Liver (tissue), 9 donors: ENCODE data around the gene AVPR1A. TPM values are rescaled to one million over a fixed set of nuclear protein-coding genes. Genes with fewer than 3 reads are reported as not detected.

Experiments
- DNase-seq: peaks from one replicate; pipeline ENCODE4 v3.0.0-alpha.2; 2017; ENCODE audit warnings: low spot score
- H3K27ac ChIP-seq, 2 donors: one replicate each; pipeline ENCODE4 v1.7.0; 2013; ENCODE audit warnings: inconsistent platforms in 2 of 2, low read length in 2 of 2, control low read depth in 1 of 2, low read depth in 1 of 2, mild to moderate bottlenecking in 1 of 2
- H3K27me3 ChIP-seq, 4 donors: one replicate each; pipeline versions ENCODE4 v1.6.1 to v1.7.0; 2013; ENCODE audit warnings: low read length in 3 of 4, inconsistent platforms in 1 of 4, mild to moderate bottlenecking in 1 of 4, moderate library complexity in 1 of 4; ENCODE audit not compliant: control insufficient read depth in 4 of 4, insufficient read depth in 4 of 4
- H3K36me3 ChIP-seq, 4 donors: one replicate each; pipeline versions ENCODE4 v1.6.1 to v1.7.0; 2013; ENCODE audit warnings: low read length in 3 of 4, mild to moderate bottlenecking in 3 of 4, low read depth in 1 of 4, moderate library complexity in 1 of 4; ENCODE audit not compliant: control insufficient read depth in 4 of 4, insufficient read depth in 3 of 4
- H3K4me1 ChIP-seq, 4 donors: one replicate each; pipeline versions ENCODE4 v1.6.1 to v1.7.0; 2013; ENCODE audit warnings: low read length in 3 of 4, mild to moderate bottlenecking in 3 of 4, moderate library complexity in 1 of 4; ENCODE audit not compliant: control insufficient read depth in 4 of 4, insufficient read depth in 4 of 4
- H3K4me3 ChIP-seq, 3 donors: one replicate each; pipeline versions ENCODE4 v1.6.1 to v1.7.0; 2013; ENCODE audit warnings: low read length in 3 of 3, control low read depth in 1 of 3, low read depth in 1 of 3, mild to moderate bottlenecking in 1 of 3
- H3K9ac ChIP-seq, 2 donors: one replicate each; pipeline ENCODE4 v1.7.0; 2013; ENCODE audit warnings: low read length in 2 of 2, mild to moderate bottlenecking in 2 of 2, moderate library complexity in 2 of 2, control low read depth in 1 of 2, low read depth in 1 of 2
- H3K9me3 ChIP-seq, 4 donors: one replicate each; pipeline versions ENCODE4 v1.6.1 to v1.7.0; 2013; ENCODE audit warnings: low read length in 3 of 4; ENCODE audit not compliant: control insufficient read depth in 4 of 4
- ATF3 ChIP-seq: IDR thresholded peaks from 2 replicates; pipeline ENCODE4 v1.6.1; 2016; ENCODE audit warnings: antibody characterized with exemption
- HNF4A ChIP-seq, 2 donors: conservative IDR thresholded peaks; 2 replicates each; pipeline ENCODE4 v1.6.1; 2016; ENCODE audit warnings: antibody characterized with exemption in 2 of 2, mild to moderate bottlenecking in 2 of 2
- HNF4G ChIP-seq: IDR thresholded peaks from 2 replicates; pipeline ENCODE4 v1.6.1; 2016; ENCODE audit warnings: antibody characterized with exemption
- JUND ChIP-seq, 2 donors: IDR thresholded peaks; 2 replicates each; pipeline ENCODE4 v1.6.1; 2016; ENCODE audit warnings: antibody characterized with exemption in 2 of 2
- MAX ChIP-seq: IDR thresholded peaks from 2 replicates; pipeline ENCODE4 v1.6.1; 2016; ENCODE audit warnings: antibody characterized with exemption
- RAD21 ChIP-seq, 2 donors: IDR thresholded peaks; 2 replicates each; pipeline ENCODE4 v1.6.1; 2016; ENCODE audit warnings: antibody characterized with exemption in 2 of 2, mild to moderate bottlenecking in 2 of 2
- REST ChIP-seq: IDR thresholded peaks from 2 replicates; pipeline ENCODE4 v1.6.1; 2016; ENCODE audit warnings: antibody characterized with exemption, mild to moderate bottlenecking
- TAF1 ChIP-seq: conservative IDR thresholded peaks from 2 replicates; pipeline ENCODE4 v1.6.1; 2016; ENCODE audit warnings: antibody characterized with exemption, mild to moderate bottlenecking
- WGBS: extraction: QIAGEN DNeasy Blood & Tissue Kit; methylation state at CpG from one replicate; pipeline ENCODE4 v1.1.7; 2013; 5-methylcytosine and 5-hydroxymethylcytosine counted together
- polyA plus RNA-seq, 2 donors: library from polyadenylated mRNA; stranded (reverse) in 1 of 2; unstranded in 1 of 2; fragments of 200-250 nt in 1 of 2; fragments of >200 nt in 1 of 2; fragmentation: Nextera tagmentation in 1 of 2; extraction: Ambion mirVana in 1 of 2; gene quantifications; one replicate each; pipeline versions ENCODE4 v1.2.1 to v1.2.3, GENCODE V29; 2013 to 2015
- total RNA-seq, 2 donors: library from RNA; depleted of rRNA; stranded (reverse); fragments of >200 nt; gene quantifications; one replicate each; pipeline ENCODE4 v1.2.3, GENCODE V29; 2014
- donor health status: healthy.
- donor health status: healthy.
- donor health status: healthy.
- donor health status: healthy.
- donor health status: healthy.

Gene AVPR1A
- total and polyA plus RNA-seq, 4 donors: 0.19 to 233 (median 15.7) TPM

GRCh38 chr12:63093711-63094110 is 57.3 kb downstream of the AVPR1A start:
- Histone ChIP-seq H3K36me3 (no peaks in the 10 kb centered on the region), H3K27ac (no peak overlapping the region), H3K27me3 (no peaks in the 10 kb centered on the region), H3K4me1 (peaks cover 3 to 13% (median 10%) of the 10 kb centered on the region in 4 donors), H3K9me3 (no peaks in the 10 kb centered on the region), H3K9ac (no peak overlapping the region), H3K4me3 (no peak overlapping the region)
- 81% methylated on average over 2 of the region's 2 CpGs for WGBS
- TF ChIP-seq TAF1: no peak
- no peak for TF ChIP-seq JUND (IDR thresholded peaks at IDR 0.05)
- TF ChIP-seq RAD21 (IDR thresholded peaks at IDR 0.05): no peak
- no peak for TF ChIP-seq HNF4G
- DNase-seq: no peak

- 85% methylated on average over 2 of the region's 2 CpGs for WGBS
Measured at GRCh38 chr12:63093084-63093483, 57.9 kb downstream of the AVPR1A start.

More at GRCh38 chr12:63093084-63093483, 57.9 kb downstream of the AVPR1A start:
- no peaks in the 10 kb centered on the region for H3K27me3 ChIP-seq
- H3K9ac ChIP-seq: no peak overlapping the region
- no peak overlapping the region for H3K27ac ChIP-seq
- no peak overlapping the region for H3K4me3 ChIP-seq
- peaks cover 3 to 13% (median 10%) of the 10 kb centered on the region in 4 donors for H3K4me1 ChIP-seq
- TF ChIP-seq JUND (IDR thresholded peaks at IDR 0.05): no peak
- TF ChIP-seq TAF1: no peak
- no peak for TF ChIP-seq RAD21 (IDR thresholded peaks at IDR 0.05)
- no peak for TF ChIP-seq HNF4A (conservative IDR thresholded peaks at IDR 0.05)
- TF ChIP-seq REST: no peak
- TF ChIP-seq MAX: no peak
- no peak for TF ChIP-seq ATF3
- no peaks in the 10 kb centered on the region for H3K36me3 ChIP-seq
- no peaks in the 10 kb centered on the region for H3K9me3 ChIP-seq
- no peak for DNase-seq

Other genes starting within 250 kb of the AVPR1A start
- 1 to 10 TPM; 5.7 to 7.2 TPM for gene PPM1H, start 216.1 kb downstream of the AVPR1A start, total RNA-seq
- gene PPM1H, start 216.1 kb downstream of the AVPR1A start, polyA plus RNA-seq: 1 to 10 TPM; 2.3 to 2.5 TPM